Measurements from ENCODE around the gene KIF21B.

DNA sequence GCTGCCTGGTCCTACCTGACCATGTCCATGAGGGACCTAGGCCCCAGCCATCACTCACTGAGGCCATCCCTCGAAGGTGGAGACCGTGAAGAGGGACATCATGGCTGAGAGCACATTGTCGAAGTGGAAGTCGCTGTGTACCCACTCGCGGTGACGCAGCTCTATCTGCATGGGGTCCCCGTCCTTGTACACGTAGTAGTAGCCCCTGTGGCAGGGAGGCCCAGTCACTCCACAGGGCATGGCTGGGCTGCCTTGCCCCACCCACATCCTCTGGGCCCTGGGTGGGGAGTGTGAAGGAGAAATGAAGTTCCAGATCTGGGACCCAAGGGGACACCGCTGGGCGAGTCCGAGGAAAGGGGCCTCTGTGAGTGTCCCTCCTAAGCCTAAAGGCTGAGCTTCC is 38.4 kb upstream of the KIF21B start:
- TF ChIP-seq, protein P1, sequence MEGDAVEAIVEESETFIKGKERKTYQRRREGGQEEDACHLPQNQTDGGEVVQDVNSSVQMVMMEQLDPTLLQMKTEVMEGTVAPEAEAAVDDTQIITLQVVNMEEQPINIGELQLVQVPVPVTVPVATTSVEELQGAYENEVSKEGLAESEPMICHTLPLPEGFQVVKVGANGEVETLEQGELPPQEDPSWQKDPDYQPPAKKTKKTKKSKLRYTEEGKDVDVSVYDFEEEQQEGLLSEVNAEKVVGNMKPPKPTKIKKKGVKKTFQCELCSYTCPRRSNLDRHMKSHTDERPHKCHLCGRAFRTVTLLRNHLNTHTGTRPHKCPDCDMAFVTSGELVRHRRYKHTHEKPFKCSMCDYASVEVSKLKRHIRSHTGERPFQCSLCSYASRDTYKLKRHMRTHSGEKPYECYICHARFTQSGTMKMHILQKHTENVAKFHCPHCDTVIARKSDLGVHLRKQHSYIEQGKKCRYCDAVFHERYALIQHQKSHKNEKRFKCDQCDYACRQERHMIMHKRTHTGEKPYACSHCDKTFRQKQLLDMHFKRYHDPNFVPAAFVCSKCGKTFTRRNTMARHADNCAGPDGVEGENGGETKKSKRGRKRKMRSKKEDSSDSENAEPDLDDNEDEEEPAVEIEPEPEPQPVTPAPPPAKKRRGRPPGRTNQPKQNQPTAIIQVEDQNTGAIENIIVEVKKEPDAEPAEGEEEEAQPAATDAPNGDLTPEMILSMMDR (IDR thresholded peaks at IDR 0.05), result no peak
- no peak for TF ChIP-seq POLR2A (IDR thresholded peaks at IDR 0.05)

Measured in uterus (tissue), 2 donors.